ENCODE data around the gene TIE1. TPM values are rescaled to one million over a fixed set of nuclear protein-coding genes. Genes with fewer than 3 reads are reported as not detected.

Gene TIE1
- total and polyA plus RNA-seq, 2 of the 13 experiments (the other 11 are each of a cell fraction or from before 2014, with no cell fraction given): 0.58 to 0.84 TPM

DNA sequence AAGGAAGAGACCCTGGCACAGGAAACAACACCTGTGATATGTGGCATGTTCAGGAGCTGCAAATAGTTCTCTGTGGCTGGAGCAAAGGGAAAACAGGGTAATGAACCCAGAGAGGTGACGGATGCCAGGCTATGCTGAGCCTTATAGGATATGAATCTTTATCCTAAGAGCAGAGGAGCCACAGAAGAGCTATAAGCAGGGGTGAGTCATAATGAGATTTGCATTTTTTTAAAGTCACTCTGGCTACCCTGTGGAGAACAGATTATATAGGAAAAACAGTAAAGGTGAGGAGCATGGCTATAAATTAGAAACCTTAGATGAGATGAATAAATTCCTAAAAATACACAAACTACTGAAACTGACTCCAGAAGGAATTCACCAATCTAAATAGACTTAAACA, 24.0 kb downstream of the TIE1 start (continued):
- TF ChIP-seq ATM (IDR thresholded peaks at IDR 0.05; ENCODE audit: borderline replicate concordance) (no peak), TERF1 (CRISPR knock-in tag; IDR thresholded peaks at IDR 0.05) (no peak), RXRA (CRISPR knock-in tag; IDR thresholded peaks at IDR 0.05) (no peak), E2F1 (CRISPR knock-in tag; IDR thresholded peaks at IDR 0.05) (no peak), POGK (CRISPR knock-in tag; conservative IDR thresholded peaks at IDR 0.05) (no peak)
- TF ChIP-seq, protein P1, sequence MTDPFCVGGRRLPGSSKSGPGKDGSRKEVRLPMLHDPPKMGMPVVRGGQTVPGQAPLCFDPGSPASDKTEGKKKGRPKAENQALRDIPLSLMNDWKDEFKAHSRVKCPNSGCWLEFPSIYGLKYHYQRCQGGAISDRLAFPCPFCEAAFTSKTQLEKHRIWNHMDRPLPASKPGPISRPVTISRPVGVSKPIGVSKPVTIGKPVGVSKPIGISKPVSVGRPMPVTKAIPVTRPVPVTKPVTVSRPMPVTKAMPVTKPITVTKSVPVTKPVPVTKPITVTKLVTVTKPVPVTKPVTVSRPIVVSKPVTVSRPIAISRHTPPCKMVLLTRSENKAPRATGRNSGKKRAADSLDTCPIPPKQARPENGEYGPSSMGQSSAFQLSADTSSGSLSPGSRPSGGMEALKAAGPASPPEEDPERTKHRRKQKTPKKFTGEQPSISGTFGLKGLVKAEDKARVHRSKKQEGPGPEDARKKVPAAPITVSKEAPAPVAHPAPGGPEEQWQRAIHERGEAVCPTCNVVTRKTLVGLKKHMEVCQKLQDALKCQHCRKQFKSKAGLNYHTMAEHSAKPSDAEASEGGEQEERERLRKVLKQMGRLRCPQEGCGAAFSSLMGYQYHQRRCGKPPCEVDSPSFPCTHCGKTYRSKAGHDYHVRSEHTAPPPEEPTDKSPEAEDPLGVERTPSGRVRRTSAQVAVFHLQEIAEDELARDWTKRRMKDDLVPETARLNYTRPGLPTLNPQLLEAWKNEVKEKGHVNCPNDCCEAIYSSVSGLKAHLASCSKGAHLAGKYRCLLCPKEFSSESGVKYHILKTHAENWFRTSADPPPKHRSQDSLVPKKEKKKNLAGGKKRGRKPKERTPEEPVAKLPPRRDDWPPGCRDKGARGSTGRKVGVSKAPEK (CRISPR knock-in tag; IDR thresholded peaks at IDR 0.05; ENCODE audit: borderline replicate concordance): no peak
- TF ChIP-seq, protein P2, sequence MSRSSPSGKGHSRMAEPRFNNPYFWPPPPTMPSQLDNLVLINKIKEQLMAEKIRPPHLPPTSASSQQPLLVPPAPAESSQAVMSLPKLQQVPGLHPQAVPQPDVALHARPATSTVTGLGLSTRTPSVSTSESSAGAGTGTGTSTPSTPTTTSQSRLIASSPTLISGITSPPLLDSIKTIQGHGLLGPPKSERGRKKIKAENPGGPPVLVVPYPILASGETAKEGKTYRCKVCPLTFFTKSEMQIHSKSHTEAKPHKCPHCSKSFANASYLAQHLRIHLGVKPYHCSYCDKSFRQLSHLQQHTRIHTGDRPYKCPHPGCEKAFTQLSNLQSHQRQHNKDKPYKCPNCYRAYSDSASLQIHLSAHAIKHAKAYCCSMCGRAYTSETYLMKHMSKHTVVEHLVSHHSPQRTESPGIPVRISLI (CRISPR knock-in tag; IDR thresholded peaks at IDR 0.05; ENCODE audit: borderline replicate concordance): no peak

All from HepG2 (cell line).